Epithelial cell of alveolus of lung (primary cell): ENCODE measurements around the gene OCIAD1. TPM values are rescaled to one million over a fixed set of nuclear protein-coding genes. Genes with fewer than 3 reads are reported as not detected.

ENCODE experiments used
- total RNA-seq: library from RNA; depleted of rRNA; stranded (reverse); fragments of >200 nt; gene quantifications from 2 replicates; pipeline ENCODE4 v1.2.1, GENCODE V29; 2015

OCIAD1 gene
- 94.0 and 158 TPM in 2 replicates for total RNA-seq

GRCh38 chr4:48830706-48831531, at the start of gene OCIAD1:
OCIAD1 (plus strand) TSS chr4:48831088; CDS start chr4:48832625, 1,537 bp downstream.

GRCh38 chr4:48906206-48907173, 75.6 kb downstream of the OCIAD1 start, which contains the start of gene OCIAD2:
OCIAD2 (minus strand) TSS chr4:48906774; CDS start chr4:48904549, 2,225 bp downstream.

Other genes with a start within 250 kb of the OCIAD1 start
- 16.8 and 33.8 TPM in 2 replicates for gene FRYL, start 50.8 kb upstream of the OCIAD1 start, total RNA-seq
- 17.5 and 55.9 TPM in 2 replicates for gene OCIAD2, start 75.7 kb downstream of the OCIAD1 start, total RNA-seq
- not detected in 2 replicates for gene CWH43, start 155.2 kb downstream of the OCIAD1 start, total RNA-seq